ENCODE results near the gene CCND3.
A peak's percentile ranks its signal among the peaks of the same experiment; 100 is the strongest.

CCND3 gene

GRCh38 chr6:41939176-41939847, 2.3 kb downstream of the CCND3 start:
- Histone ChIP-seq H3K4me1 (peaks cover 0 to 57% (median 24%) of the 10 kb centered on the region in 4 donors), H3K27me3 (no peaks in the 10 kb centered on the region), H3K4me3 (no peak overlapping the region), H3K27ac (peak overlapping the region in 1 of 2 donors; percentile 76), H3K9me3 (no peaks in the 10 kb centered on the region), H3K36me3 (peaks cover 14 to 36% (median 17%) of the 10 kb centered on the region in 3 donors)
- no peak for TF ChIP-seq CTCF (IDR thresholded peaks at IDR 0.05)
- DNase-seq: peak in 1 of 2 donors; percentile 44
- intact Hi-C loops (cut with DNase I; ENCODE audit: low total_unique reads): loop anchor here (10.0 kb wide), 1 partner anchor 285 kb away; no protein-coding TSS in a partner anchor

GRCh38 chr6:41938590-41939175, 2.9 kb downstream of the CCND3 start:
- no peaks in the 10 kb centered on the region for H3K27me3 ChIP-seq
- H3K4me1 ChIP-seq: peaks cover 0 to 57% (median 24%) of the 10 kb centered on the region in 4 donors
- no peaks in the 10 kb centered on the region for H3K9me3 ChIP-seq
- H3K27ac ChIP-seq: peak overlapping the region in 1 of 2 donors; percentile 76
- intact Hi-C loops (cut with DNase I; ENCODE audit: low total_unique reads): loop anchor here (10.0 kb wide), 1 partner anchor 286 kb away; no protein-coding TSS in a partner anchor
- H3K36me3 ChIP-seq: peaks cover 19 to 43% (median 23%) of the 10 kb centered on the region in 3 donors
- TF ChIP-seq CTCF (IDR thresholded peaks at IDR 0.05): no peak
- no peak overlapping the region for H3K4me3 ChIP-seq
- DNase-seq: no peak

GRCh38 chr6:41937861-41938574, 3.6 kb downstream of the CCND3 start:
- H3K36me3 ChIP-seq: peaks cover 25 to 49% (median 30%) of the 10 kb centered on the region in 3 donors

GRCh38 chr6:41937472-41937860, 4.1 kb downstream of the CCND3 start:
- Histone ChIP-seq H3K27me3 (no peaks in the 10 kb centered on the region), H3K27ac (no peak overlapping the region), H3K9me3 (no peaks in the 10 kb centered on the region), H3K4me3 (no peak overlapping the region), H3K36me3 (peaks cover 30 to 55% (median 35%) of the 10 kb centered on the region in 3 donors), H3K4me1 (peaks cover 0 to 54% (median 22%) of the 10 kb centered on the region in 4 donors)
- intact Hi-C loops (cut with DNase I; ENCODE audit: low total_unique reads): loop anchor here (10.0 kb wide), 1 partner anchor 287 kb away; no protein-coding TSS in a partner anchor
- DNase-seq: no peak
- no peak for TF ChIP-seq CTCF (IDR thresholded peaks at IDR 0.05)

More at GRCh38 chr6:41937861-41938574, 3.6 kb downstream of the CCND3 start:
- Histone ChIP-seq H3K27ac (no peak overlapping the region), H3K4me3 (no peak overlapping the region), H3K4me1 (peaks cover 0 to 57% (median 24%) of the 10 kb centered on the region in 4 donors), H3K9me3 (no peaks in the 10 kb centered on the region), H3K27me3 (no peaks in the 10 kb centered on the region)
- no peak for TF ChIP-seq CTCF (IDR thresholded peaks at IDR 0.05)
- no peak for DNase-seq
- intact Hi-C loops (cut with DNase I; ENCODE audit: low total_unique reads): loop anchor here (10.0 kb wide), 1 partner anchor 287 kb away; no protein-coding TSS in a partner anchor

- H3K9me3 ChIP-seq: no peaks in the 10 kb centered on the region
- peak; percentile 72 to 78 for TF ChIP-seq CTCF (IDR thresholded peaks at IDR 0.05)
- H3K36me3 ChIP-seq: peaks cover 41 to 67% (median 47%) of the 10 kb centered on the region in 3 donors
- peaks cover 0 to 45% (median 18%) of the 10 kb centered on the region in 4 donors for H3K4me1 ChIP-seq
- intact Hi-C loops (cut with DNase I; ENCODE audit: low total_unique reads): loop anchor here (10.0 kb wide), 1 partner anchor 289 kb away; no protein-coding TSS in a partner anchor
- no peaks in the 10 kb centered on the region for H3K27me3 ChIP-seq
- H3K4me3 ChIP-seq: no peak overlapping the region
- DNase-seq: peak; percentile 53 to 71
- no peak overlapping the region for H3K27ac ChIP-seq
These were observed 5.4 kb downstream of the CCND3 start for GRCh38 chr6:41936073-41936837.
